ENCODE data around the gene GRB2. TPM values are rescaled to one million over a fixed set of nuclear protein-coding genes. Genes with fewer than 3 reads are reported as not detected.

GRB2 gene
- total RNA-seq, 1 experiment from 2014 or later = 92.6 TPM

DNA sequence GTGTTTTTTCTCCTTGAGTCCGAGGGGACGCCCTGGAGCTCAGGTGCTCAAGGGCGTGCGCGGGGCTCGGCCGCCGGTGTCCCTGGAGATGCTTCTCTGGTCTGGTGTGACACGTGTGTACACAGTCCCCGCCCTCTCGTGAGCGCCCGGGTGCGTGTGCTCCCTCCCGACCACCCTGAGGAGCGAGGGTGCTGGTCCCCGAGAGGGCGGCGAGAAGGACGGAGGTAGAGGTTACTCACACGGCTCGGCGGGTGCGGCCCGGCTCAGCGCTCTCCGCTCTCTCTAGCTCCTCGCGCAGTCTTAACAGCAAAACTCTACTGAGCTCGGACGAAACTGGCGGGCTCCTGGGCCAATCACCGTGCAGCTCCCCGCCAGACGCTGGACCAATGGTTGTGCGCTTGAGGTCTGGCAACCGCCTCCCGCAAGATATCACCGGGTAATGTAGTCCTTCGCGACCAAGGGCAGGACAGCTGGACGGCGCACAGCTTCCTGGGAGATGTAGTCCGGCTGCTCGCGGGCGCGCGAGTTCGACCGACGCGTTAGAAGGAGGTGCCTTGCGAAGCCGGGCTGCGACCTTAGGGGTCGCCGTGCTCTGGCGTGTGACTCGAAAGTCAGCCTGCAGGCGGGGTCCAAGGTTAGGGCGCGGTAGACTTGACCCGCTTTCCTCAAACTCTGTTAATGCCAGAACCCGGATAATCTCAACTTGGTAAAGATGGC lies 116.2 kb downstream of the GRB2 start, which contains the start of gene SLC25A19 (continued):
- no peak for TF ChIP-seq E2F1 (CRISPR knock-in tag; IDR thresholded peaks at IDR 0.05)
- TF ChIP-seq TEAD1 (CRISPR knock-in tag; IDR thresholded peaks at IDR 0.05) = 0 out of 2 replicates have a peak, but pooled peaks have one; percentile 9
- TF ChIP-seq MAX (CRISPR knock-in tag; IDR thresholded peaks at IDR 0.05) = peak; percentile 61
- TF ChIP-seq ZNF281 (CRISPR knock-in tag; IDR thresholded peaks at IDR 0.05) = no peak
- peak; percentile 72; the same call in 1 of the 2 replicates for TF ChIP-seq HMGXB4 (CRISPR knock-in tag; IDR thresholded peaks at IDR 0.05)
- TF ChIP-seq NR3C1 (CRISPR knock-in tag; conservative IDR thresholded peaks at IDR 0.05; ENCODE audit: low read depth) = 0 out of 2 replicates have a peak, but pooled peaks have one; percentile 71
- no peak for TF ChIP-seq ZNF425 (CRISPR knock-in tag; conservative IDR thresholded peaks at IDR 0.05)
- peak; percentile 56; the same call in 1 of the 2 replicates for TF ChIP-seq ETV6 (CRISPR knock-in tag; IDR thresholded peaks at IDR 0.05)
- TF ChIP-seq ZNF317 (CRISPR knock-in tag; IDR thresholded peaks at IDR 0.05; ENCODE audit: borderline replicate concordance, low read depth) = no peak
- TF ChIP-seq SP1 (CRISPR knock-in tag; conservative IDR thresholded peaks at IDR 0.05) = peak; percentile 77; the same call in 1 of the 2 replicates
- peak; percentile 95 for TF ChIP-seq NFYB (CRISPR knock-in tag; conservative IDR thresholded peaks at IDR 0.05; ENCODE audit: low read depth)
- 0 out of 2 replicates have a peak, but pooled peaks have one; percentile 56 for TF ChIP-seq ELF4 (CRISPR knock-in tag; IDR thresholded peaks at IDR 0.05; ENCODE audit: low read depth)
- TF ChIP-seq, protein P1, sequence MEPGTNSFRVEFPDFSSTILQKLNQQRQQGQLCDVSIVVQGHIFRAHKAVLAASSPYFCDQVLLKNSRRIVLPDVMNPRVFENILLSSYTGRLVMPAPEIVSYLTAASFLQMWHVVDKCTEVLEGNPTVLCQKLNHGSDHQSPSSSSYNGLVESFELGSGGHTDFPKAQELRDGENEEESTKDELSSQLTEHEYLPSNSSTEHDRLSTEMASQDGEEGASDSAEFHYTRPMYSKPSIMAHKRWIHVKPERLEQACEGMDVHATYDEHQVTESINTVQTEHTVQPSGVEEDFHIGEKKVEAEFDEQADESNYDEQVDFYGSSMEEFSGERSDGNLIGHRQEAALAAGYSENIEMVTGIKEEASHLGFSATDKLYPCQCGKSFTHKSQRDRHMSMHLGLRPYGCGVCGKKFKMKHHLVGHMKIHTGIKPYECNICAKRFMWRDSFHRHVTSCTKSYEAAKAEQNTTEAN (CRISPR knock-in tag; IDR thresholded peaks at IDR 0.05) = 0 out of 2 replicates have a peak, but pooled peaks have one; percentile 71
- TF ChIP-seq OVOL2 (CRISPR knock-in tag; IDR thresholded peaks at IDR 0.05; ENCODE audit: borderline replicate concordance) = no peak
- peak; percentile 72; the same call in 1 of the 2 replicates for TF ChIP-seq MYBL2 (CRISPR knock-in tag; IDR thresholded peaks at IDR 0.05)
- no peak for TF ChIP-seq RORB (CRISPR knock-in tag; IDR thresholded peaks at IDR 0.05)
- peak; percentile 90; the same call in 1 of the 2 replicates for TF ChIP-seq FOXP1 (CRISPR knock-in tag; IDR thresholded peaks at IDR 0.05; ENCODE audit: borderline replicate concordance)
- peak; percentile 84; the same call in 1 of the 2 replicates for TF ChIP-seq E2F5 (CRISPR knock-in tag; IDR thresholded peaks at IDR 0.05)
